H1 (cell line): ENCODE results near the gene AGBL5. TPM values are rescaled to one million over a fixed set of nuclear protein-coding genes. Genes with fewer than 3 reads are reported as not detected.

Experiments used
- CTCF ChIA-PET: fragments of 300-600 bp; sonication (Branson Sonifier 250); formaldehyde crosslinking; loops from one replicate; lab custom pipeline; 2021; ENCODE audit not compliant: partially characterized antibody; lab: Charles Lee
- POLR2A ChIA-PET: fragments of 300-600 bp; sonication (Branson Sonifier 250); formaldehyde crosslinking; loops from one replicate; lab custom pipeline; 2021; ENCODE audit warnings: inconsistent platforms; ENCODE audit not compliant: partially characterized antibody; lab: Charles Lee
- DNase-seq, 2 experiments: peaks; one replicate each; pipeline versions ENCODE4 v3.0.0 to v3.0.0-alpha.2; 2010 to 2022; ENCODE audit warnings: low spot score in 2 of 2, low read depth in 1 of 2, mixed read lengths in 1 of 2
- FAIRE-seq: peaks from 2 replicates; lab custom pipeline; 2011; peaks lifted over from hg19 to GRCh38; lab: Jason Lieb, UNC
- H2AFZ ChIP-seq: 2 replicates; pipeline ENCODE4 v1.8.1; 2012; ENCODE audit warnings: low read length, inconsistent platforms
- H2AK5ac ChIP-seq: 2 replicates; pipeline ENCODE4 v1.6.1; 2013; ENCODE audit warnings: low read depth, low read length
- H2BK120ac ChIP-seq: replicated peaks from 2 replicates; pipeline ENCODE3; 2013; ENCODE audit warnings: low read depth, low read length, inconsistent platforms
- H2BK12ac ChIP-seq: 2 replicates; pipeline ENCODE4 v1.6.1; 2013; ENCODE audit warnings: low read depth, low read length
- H2BK15ac ChIP-seq: 2 replicates; pipeline ENCODE4 v1.6.1; 2013; ENCODE audit warnings: low read length
- H2BK20ac ChIP-seq: 2 replicates; pipeline ENCODE4 v1.6.1; 2013; ENCODE audit warnings: low read length
- H2BK5ac ChIP-seq: 2 replicates; pipeline ENCODE4 v1.6.1; 2013; ENCODE audit warnings: low read depth, low read length
- H3K14ac ChIP-seq: 2 replicates; pipeline ENCODE4 v1.6.1; 2013; ENCODE audit warnings: inconsistent platforms; ENCODE audit not compliant: insufficient read length
- H3K18ac ChIP-seq: 2 replicates; pipeline ENCODE4 v1.6.1; 2013; ENCODE audit warnings: low read length; ENCODE audit errors: extremely low read depth
- H3K23ac ChIP-seq: 2 replicates; pipeline ENCODE4 v1.6.1; 2013; ENCODE audit warnings: inconsistent platforms; ENCODE audit not compliant: insufficient read length
- H3K23me2 ChIP-seq: 2 replicates; pipeline ENCODE4 v1.6.1; 2013; ENCODE audit warnings: low read depth, low read length
- H3K27ac ChIP-seq: 2 replicates; pipeline ENCODE4 v1.6.1; 2011; ENCODE audit warnings: low read depth, low read length, inconsistent platforms
- H3K27me3 ChIP-seq, 4 experiments: replicated peaks in 1 of 4; 1 replicate in 1 of 4; 2 replicates in 3 of 4; pipeline versions ENCODE4 v1.6.1 to v1.8.1; 2011 to 2013; ENCODE audit warnings: low read length in 3 of 4, mild to moderate bottlenecking in 3 of 4, inconsistent platforms in 2 of 4, mixed read lengths in 2 of 4, moderate library complexity in 1 of 4; ENCODE audit not compliant: control insufficient read depth in 3 of 4, insufficient read depth in 3 of 4; ENCODE audit errors: extremely low read depth in 1 of 4
- H3K36me3 ChIP-seq, 4 experiments: 2 replicates each; pipeline versions ENCODE4 v1.6.1 to v1.8.1; 2011 to 2013; ENCODE audit warnings: mild to moderate bottlenecking in 4 of 4, low read length in 3 of 4, moderate library complexity in 2 of 4, control low read depth in 1 of 4, inconsistent platforms in 1 of 4; ENCODE audit not compliant: insufficient read depth in 4 of 4, control insufficient read depth in 2 of 4
- H3K4ac ChIP-seq: replicated peaks from 2 replicates; pipeline ENCODE3; 2013; ENCODE audit warnings: low read length, low read depth, mixed read lengths, inconsistent platforms; ENCODE audit not compliant: insufficient read length
- H3K4me1 ChIP-seq, 4 experiments: replicated peaks in 1 of 4; 1 replicate in 1 of 4; 2 replicates in 3 of 4; pipeline versions ENCODE4 v1.6.1 to v1.8.1; 2011 to 2013; ENCODE audit warnings: low read length in 3 of 4, inconsistent platforms in 2 of 4, mixed read lengths in 1 of 4; ENCODE audit not compliant: insufficient read depth in 4 of 4, control insufficient read depth in 3 of 4
- H3K4me2 ChIP-seq, 2 experiments: 2 replicates each; pipeline versions ENCODE4 v1.6.1 to v1.8.1; 2011 to 2013; ENCODE audit warnings: low read depth in 2 of 2, low read length in 2 of 2, control low read depth in 1 of 2, inconsistent platforms in 1 of 2, mild to moderate bottlenecking in 1 of 2; ENCODE audit not compliant: insufficient read depth in 1 of 2
- H3K4me3 ChIP-seq, 4 experiments: fragments of 200-600, 300-600 bp in 1 of 4; sonication (generic), shearing (Covaris generic), sonication (Bioruptor Twin) in 1 of 4; 2 replicates each; pipeline versions ENCODE4 v1.5.1 to v1.8.1; 2011 to 2016; ENCODE audit warnings: low read length in 4 of 4, low read depth in 3 of 4, control low read depth in 2 of 4, inconsistent platforms in 2 of 4, mild to moderate bottlenecking in 2 of 4, mixed read lengths in 1 of 4, moderate library complexity in 1 of 4; ENCODE audit not compliant: insufficient read depth in 2 of 4; ENCODE audit errors: extremely low read depth in 1 of 4
- H3K56ac ChIP-seq: replicated peaks from 2 replicates; pipeline ENCODE3; 2013; ENCODE audit warnings: low read depth, mild to moderate bottlenecking, mixed read lengths, low read length, inconsistent platforms; ENCODE audit not compliant: insufficient read length
- H3K79me1 ChIP-seq: 2 replicates; pipeline ENCODE4 v1.6.1; 2013; ENCODE audit warnings: low read depth, low read length, control low read depth
- H3K79me2 ChIP-seq, 2 experiments: 2 replicates each; pipeline versions ENCODE4 v1.6.1 to v1.8.1; 2012 to 2013; ENCODE audit warnings: low read length in 2 of 2, mild to moderate bottlenecking in 2 of 2, inconsistent platforms in 1 of 2; ENCODE audit not compliant: insufficient read depth in 2 of 2, control insufficient read depth in 1 of 2
- H3K9ac ChIP-seq, 4 experiments: replicated peaks in 1 of 4; 1 replicate in 1 of 4; 2 replicates in 3 of 4; pipeline versions ENCODE4 v1.6.1 to v1.8.1; 2011 to 2013; ENCODE audit warnings: low read depth in 3 of 4, low read length in 3 of 4, control low read depth in 2 of 4, mild to moderate bottlenecking in 2 of 4, moderate library complexity in 2 of 4, inconsistent platforms in 1 of 4; ENCODE audit errors: extremely low read depth in 1 of 4
- H3K9me3 ChIP-seq, 2 experiments: 2 replicates each; pipeline versions ENCODE4 v1.6.1 to v1.8.1; 2012 to 2013; ENCODE audit warnings: mild to moderate bottlenecking in 2 of 2, moderate library complexity in 2 of 2, control low read depth in 1 of 2, inconsistent platforms in 1 of 2, low read depth in 1 of 2, low read length in 1 of 2, mixed read lengths in 1 of 2; ENCODE audit not compliant: insufficient read depth in 2 of 2
- H4K20me1 ChIP-seq, 2 experiments: replicated peaks in 1 of 2; 2 replicates each; pipeline versions ENCODE3 to v1.8.1; 2011 to 2013; ENCODE audit warnings: inconsistent platforms in 2 of 2, low read length in 2 of 2, mild to moderate bottlenecking in 1 of 2; ENCODE audit not compliant: insufficient read depth in 2 of 2, control insufficient read depth in 1 of 2
- H4K5ac ChIP-seq: 2 replicates; pipeline ENCODE4 v1.6.1; 2013; ENCODE audit warnings: low read length, low read depth, mixed read lengths, inconsistent platforms; ENCODE audit not compliant: insufficient read length
- H4K8ac ChIP-seq: 2 replicates; pipeline ENCODE4 v1.8.0; 2013; ENCODE audit warnings: mild to moderate bottlenecking, moderate library complexity, low read length, inconsistent platforms; ENCODE audit not compliant: insufficient read depth; ENCODE audit errors: extremely low read depth
- H4K91ac ChIP-seq: replicated peaks from 2 replicates; pipeline ENCODE3; 2013; ENCODE audit warnings: low read length, mixed read lengths, inconsistent platforms; ENCODE audit not compliant: insufficient read length
- CEBPB ChIP-seq: IDR thresholded peaks from 2 replicates; pipeline ENCODE4 v1.6.1; 2012; ENCODE audit warnings: low read depth, low read length
- CHD1 ChIP-seq: IDR thresholded peaks from 2 replicates; pipeline ENCODE4 v1.6.1; 2012; ENCODE audit warnings: low read depth, low read length, improper control_type of control experiment
- CREB1 ChIP-seq: IDR thresholded peaks from 2 replicates; pipeline ENCODE4 v1.6.1; 2012; ENCODE audit warnings: inconsistent platforms
- EGR1 ChIP-seq: IDR thresholded peaks from 2 replicates; pipeline ENCODE4 v1.6.1; 2011; ENCODE audit warnings: low read depth, low read length, borderline replicate concordance
- HDAC6 ChIP-seq: IDR thresholded peaks from one replicate; pipeline ENCODE4 v1.7.1; 2012; ENCODE audit warnings: low read depth, mild to moderate bottlenecking, inconsistent platforms, low read length, moderate library complexity
- KDM1A ChIP-seq: fragments of 200-600, 300-600 bp; sonication (generic); IDR thresholded peaks from 2 replicates; pipeline ENCODE4 v1.7.1; 2016; ENCODE audit warnings: mild to moderate bottlenecking, low read length, borderline replicate concordance
- MAX ChIP-seq: IDR thresholded peaks from 2 replicates; pipeline ENCODE4 v1.6.1; 2012; ENCODE audit warnings: inconsistent platforms
- POLR2A ChIP-seq, 2 experiments: IDR thresholded peaks; 1 replicate in 1 of 2; 2 replicates in 1 of 2; pipeline ENCODE4 v1.6.1; 2011; ENCODE audit warnings: low read depth in 2 of 2, low read length in 2 of 2, mild to moderate bottlenecking in 2 of 2; ENCODE audit errors: control extremely low read depth in 1 of 2
- POU5F1 ChIP-seq: IDR thresholded peaks from 2 replicates; pipeline ENCODE4 v1.6.1; 2011; ENCODE audit warnings: low read depth, mild to moderate bottlenecking, low read length, moderate library complexity
- RBBP5 ChIP-seq: IDR thresholded peaks from 2 replicates; pipeline ENCODE4 v1.7.1; 2012; ENCODE audit warnings: low read depth, mild to moderate bottlenecking, inconsistent platforms, low read length, moderate library complexity, borderline replicate concordance
- RXRA ChIP-seq: IDR thresholded peaks from 2 replicates; pipeline ENCODE4 v1.6.1; 2011; ENCODE audit warnings: low read depth, mild to moderate bottlenecking, low read length, moderate library complexity; ENCODE audit not compliant: insufficient read depth
- TAF1 ChIP-seq: IDR thresholded peaks from 2 replicates; pipeline ENCODE4 v1.6.1; 2011; ENCODE audit warnings: mild to moderate bottlenecking, low read depth, low read length
- USF2 ChIP-seq: IDR thresholded peaks from 2 replicates; pipeline ENCODE4 v1.6.1; 2011; ENCODE audit warnings: low read length, improper control_type of control experiment
- ZNF274 ChIP-seq: IDR thresholded peaks from 2 replicates; pipeline ENCODE4 v1.7.0; 2012; ENCODE audit warnings: low read length, borderline replicate concordance; ENCODE audit errors: extremely low read depth
- WGBS, 2 experiments: shearing (Covaris generic) in 1 of 2; methylation state at CpG; one replicate each; pipeline versions ENCODE4 v1.1.6 to v1.1.7; 2013 to 2015; ENCODE audit warnings: low lambda C conversion rate in 2 of 2, mixed read lengths in 2 of 2, inconsistent platforms in 1 of 2, low coverage in 1 of 2, missing lambda C conversion rate in 1 of 2; ENCODE audit not compliant: insufficient replicate concordance in 2 of 2, insufficient coverage in 1 of 2, insufficient read length in 1 of 2; ENCODE audit errors: extremely low coverage in 1 of 2, missing lambda C conversion rate in 1 of 2; 5-methylcytosine and 5-hydroxymethylcytosine counted together
- polyA plus RNA-seq, 7 experiments: library from polyadenylated mRNA; depleted of rRNA in 3 of 7; stranded (reverse) in 5 of 7; unstranded in 2 of 7; fragments of >200 nt in 5 of 7; fragments of 200-250 nt in 2 of 7; gene quantifications; 1 replicate in 5 of 7; 2 replicates in 1 of 7; 4 replicates in 1 of 7; pipeline versions ENCODE4 v1.2.1 to v1.2.3, GENCODE V29; 2011 to 2013; ENCODE audit warnings: missing spikeins in 2 of 7, mixed read lengths in 2 of 7
- total RNA-seq: library from RNA; stranded (reverse); fragmentation: NEBNext Ultra II Directional; extraction: Animal tissue kit (Norgen Biotek cat#: 25700); gene quantifications from 2 replicates; pipeline ENCODE4 v1.2.1, GENCODE V29; 2021

Gene AGBL5
- total and polyA plus RNA-seq, 2 of the 8 experiments (the other 6 are each of a cell fraction or from before 2014, with no cell fraction given) = 45.4 to 62.0 TPM

DNA sequence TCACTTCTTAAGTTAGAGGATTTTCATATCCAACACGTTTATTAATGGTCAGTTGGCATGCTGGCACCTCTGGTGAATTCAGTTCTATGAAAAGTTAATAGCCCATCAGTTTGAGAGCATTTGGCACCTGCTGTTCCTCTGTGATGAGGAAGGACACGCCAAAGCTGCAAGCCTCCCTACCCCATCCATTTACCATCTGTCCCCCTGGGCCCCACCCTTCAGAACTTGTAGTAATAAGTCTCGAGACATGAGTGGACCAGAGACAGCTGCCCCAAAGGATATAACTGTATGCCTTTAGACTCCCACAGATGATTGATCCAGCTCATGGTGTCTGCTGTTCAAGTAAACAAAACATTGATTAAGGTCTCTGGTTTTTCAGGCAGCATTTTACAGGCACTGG is 13.7 kb downstream of the AGBL5 start:
- Histone ChIP-seq H2AFZ (no peak overlapping the region), H3K27ac (no peak overlapping the region), H3K36me3 (peaks cover 12 to 51% (median 18%) of the 10 kb centered on the region in 4 experiments; a peak in 7 of 8 replicates), H4K20me1 (peaks cover 5 to 8% of the 10 kb centered on the region in 2 experiments), H2BK15ac (no peak overlapping the region), H3K4me3 (no peak overlapping the region), H3K9me3 (no peaks in the 10 kb centered on the region), H3K14ac (no peak overlapping the region), H3K18ac (no peak overlapping the region), H4K8ac (no peak overlapping the region), H3K4ac (no peak overlapping the region), H2BK5ac (no peak overlapping the region), H2BK12ac (no peak overlapping the region), H2AK5ac (no peak overlapping the region), H4K91ac (no peak overlapping the region), H3K23me2 (no peaks in the 10 kb centered on the region), H3K79me2 (peaks cover 0 to 1% of the 10 kb centered on the region in 2 experiments; a peak in 2 of 4 replicates), H3K4me1 (no peaks in the 10 kb centered on the region), H3K56ac (no peak overlapping the region), H2BK120ac (no peak overlapping the region), H3K23ac (no peak overlapping the region), H2BK20ac (no peak overlapping the region), H3K79me1 (peaks cover 9% of the 10 kb centered on the region; the same call in 1 of the 2 replicates), H3K9ac (no peak overlapping the region), H3K4me2 (no peak overlapping the region), H4K5ac (no peak overlapping the region), H3K27me3 (no peaks in the 10 kb centered on the region)
- DNase-seq (no peak), FAIRE-seq (no peak)
- CTCF ChIA-PET = interaction anchor here (1.4 to 1.8 kb wide), 2 partner anchors 12 to 33 kb away, joined by 3 to 5 read pairs; no protein-coding TSS in a partner anchor
- POLR2A ChIA-PET = interaction anchor here (0.7 to 19.3 kb wide), 6 partner anchors 2 to 82 kb away, joined by 3 to 441 read pairs (median 10); partner anchors contain the start of genes AGBL5, KHK and OST4
- WGBS, 2 experiments = 90% methylated on average over 3 of the region's 3 CpGs; no CpG with 5 or more reads in 1 of the 2 experiments
- TF ChIP-seq CHD1 (no peak), TAF1 (no peak), KDM1A (no peak), MAX (no peak), CEBPB (no peak), POLR2A (IDR thresholded peaks at IDR 0.05; ENCODE audit: control extremely low read depth in 1 of 2, low read depth in 2 of 2, low read length in 2 of 2) (no peak), POU5F1 (no peak), RBBP5 (no peak), ZNF274 (no peak), RXRA (no peak), CREB1 (no peak), USF2 (no peak), EGR1 (no peak), HDAC6 (no peak)
